ENCODE data around the gene TTI1.

TTI1 gene

GRCh38 chr20:37940858-37941257 lies 92.4 kb downstream of the TTI1 start:
- H3K27ac ChIP-seq (ENCODE audit: low read depth, low read length, poor library complexity, severe bottlenecking): no peak overlapping the region
- H2AFZ ChIP-seq (ENCODE audit: low read length): no peak overlapping the region
- H3K4me3 ChIP-seq (ENCODE audit: low read depth, low read length, poor library complexity, severe bottlenecking): no peak overlapping the region
- H3K9me3 ChIP-seq (ENCODE audit: low read length): no peaks in the 10 kb centered on the region
- H3K4me1 ChIP-seq (ENCODE audit: insufficient read depth, low read length, severe bottlenecking): peaks cover 7% of the 10 kb centered on the region
- H3K9ac ChIP-seq (ENCODE audit: low read length): no peak overlapping the region
- H3K79me2 ChIP-seq (ENCODE audit: insufficient read depth, low read length): no peaks in the 10 kb centered on the region
- no peaks in the 10 kb centered on the region; the same call in 1 of the 2 replicates for H3K27me3 ChIP-seq (ENCODE audit: insufficient read depth, low read length)
- no peaks in the 10 kb centered on the region for H3F3A ChIP-seq (ENCODE audit: insufficient read depth, low read length)
- TF ChIP-seq CTCF (IDR thresholded peaks at IDR 0.05; ENCODE audit: low read length) (no peak), EZH2 (IDR thresholded peaks at IDR 0.05; ENCODE audit: borderline replicate concordance, low read length) (no peak)
- H4K20me1 ChIP-seq (ENCODE audit: insufficient read depth, low read length): no peaks in the 10 kb centered on the region
- H3K36me3 ChIP-seq (ENCODE audit: insufficient read depth, low read length): no peaks in the 10 kb centered on the region
- no peaks in the 10 kb centered on the region for H3K9me2 ChIP-seq (ENCODE audit: low read depth, low read length)
- H3K4me2 ChIP-seq (ENCODE audit: low read length): no peak overlapping the region

DNA sequence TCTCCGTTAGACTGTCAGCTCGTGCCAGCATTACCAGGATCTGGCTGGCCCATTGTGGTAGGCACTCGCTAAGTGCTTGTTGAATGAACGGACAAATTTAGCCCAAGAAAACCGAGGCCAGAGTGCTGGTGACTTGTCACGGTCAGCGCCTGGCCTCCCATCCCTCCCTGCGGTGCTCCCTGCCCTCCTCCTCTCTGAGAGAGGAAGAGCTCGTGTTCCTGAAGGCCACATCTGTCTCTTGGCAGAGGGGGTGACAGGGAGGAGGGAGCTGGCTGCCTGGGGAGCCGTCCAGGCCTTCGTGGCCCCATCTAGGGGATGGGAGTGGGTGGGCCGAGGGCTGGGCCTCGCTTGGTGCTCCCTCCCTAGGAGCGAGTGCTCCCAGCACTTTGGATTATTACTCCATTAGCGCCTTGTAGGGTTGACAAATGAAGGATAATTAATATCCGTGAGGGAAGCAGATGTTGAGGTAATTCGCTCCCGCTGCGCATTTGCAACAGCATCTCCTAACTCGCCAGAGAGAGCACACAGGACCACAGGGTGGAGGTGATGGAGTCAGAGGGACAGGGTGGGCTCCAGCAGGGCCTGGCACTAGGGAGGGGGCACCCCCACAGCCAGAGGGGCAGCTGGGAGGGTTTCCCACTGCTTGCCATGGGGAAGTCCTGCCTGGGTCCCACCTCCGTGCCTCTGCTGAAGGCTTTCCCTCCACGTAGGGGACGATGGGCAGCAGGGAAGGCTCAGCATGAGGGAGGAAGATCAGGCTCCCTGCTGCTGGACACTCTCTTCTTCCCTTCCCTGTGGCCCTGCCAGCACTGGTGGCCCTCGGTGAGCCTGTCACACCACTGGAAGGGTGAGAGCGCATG lies 93.3 kb downstream of the TTI1 start:
- no peak overlapping the region for H3K4me3 ChIP-seq (ENCODE audit: low read depth, low read length, poor library complexity, severe bottlenecking)

DNA sequence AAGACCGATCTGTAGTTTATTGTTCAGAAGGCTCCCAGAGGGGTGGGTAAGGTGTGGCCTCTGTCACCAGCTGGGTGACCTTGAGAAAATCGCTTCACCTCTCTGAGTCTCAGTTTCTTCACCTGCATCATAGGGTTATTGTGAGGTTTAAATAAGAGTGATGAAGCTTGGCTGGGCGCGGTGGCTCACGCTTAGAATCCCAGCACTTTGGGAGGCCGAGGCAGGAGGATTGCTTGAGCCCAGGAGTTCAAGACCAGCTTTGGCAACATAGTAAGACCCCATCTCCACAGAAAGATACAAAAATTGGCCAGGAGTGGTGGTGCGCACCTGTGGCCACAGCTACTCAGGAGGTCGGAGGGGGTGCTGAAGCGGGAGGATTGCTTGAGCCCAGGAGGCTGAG lies 94.3 kb downstream of the TTI1 start:
- Histone ChIP-seq H3F3A (ENCODE audit: insufficient read depth, low read length) (no peaks in the 10 kb centered on the region), H3K4me2 (ENCODE audit: low read length) (no peak overlapping the region)
- TF ChIP-seq CTCF (IDR thresholded peaks at IDR 0.05; ENCODE audit: low read length) (no peak), EZH2 (IDR thresholded peaks at IDR 0.05; ENCODE audit: borderline replicate concordance, low read length) (no peak)

More for the DNA sequence above, 93.3 kb downstream of the TTI1 start:
- H3F3A ChIP-seq (ENCODE audit: insufficient read depth, low read length): no peaks in the 10 kb centered on the region
- H3K4me1 ChIP-seq (ENCODE audit: insufficient read depth, low read length, severe bottlenecking): peaks cover 7% of the 10 kb centered on the region
- H4K20me1 ChIP-seq (ENCODE audit: insufficient read depth, low read length): no peaks in the 10 kb centered on the region
- H3K4me2 ChIP-seq (ENCODE audit: low read length): no peak overlapping the region
- H3K9me2 ChIP-seq (ENCODE audit: low read depth, low read length): no peaks in the 10 kb centered on the region
- H3K9me3 ChIP-seq (ENCODE audit: low read length): no peaks in the 10 kb centered on the region
- H3K27me3 ChIP-seq (ENCODE audit: insufficient read depth, low read length): no peaks in the 10 kb centered on the region; the same call in 1 of the 2 replicates
- no peaks in the 10 kb centered on the region for H3K36me3 ChIP-seq (ENCODE audit: insufficient read depth, low read length)
- H3K79me2 ChIP-seq (ENCODE audit: insufficient read depth, low read length): no peaks in the 10 kb centered on the region
- H3K9ac ChIP-seq (ENCODE audit: low read length): no peak overlapping the region
- TF ChIP-seq CTCF (IDR thresholded peaks at IDR 0.05; ENCODE audit: low read length): no peak
- no peak for TF ChIP-seq EZH2 (IDR thresholded peaks at IDR 0.05; ENCODE audit: borderline replicate concordance, low read length)
- no peak overlapping the region for H3K27ac ChIP-seq (ENCODE audit: low read depth, low read length, poor library complexity, severe bottlenecking)
- no peak overlapping the region for H2AFZ ChIP-seq (ENCODE audit: low read length)

More for the DNA sequence above, 94.3 kb downstream of the TTI1 start:
- H3K4me1 ChIP-seq (ENCODE audit: insufficient read depth, low read length, severe bottlenecking): peaks cover 7% of the 10 kb centered on the region
- no peaks in the 10 kb centered on the region for H3K36me3 ChIP-seq (ENCODE audit: insufficient read depth, low read length)
- H3K4me3 ChIP-seq (ENCODE audit: low read depth, low read length, poor library complexity, severe bottlenecking): no peak overlapping the region
- H3K27ac ChIP-seq (ENCODE audit: low read depth, low read length, poor library complexity, severe bottlenecking): no peak overlapping the region
- H3K9me2 ChIP-seq (ENCODE audit: low read depth, low read length): no peaks in the 10 kb centered on the region
- no peak overlapping the region for H3K9ac ChIP-seq (ENCODE audit: low read length)
- H4K20me1 ChIP-seq (ENCODE audit: insufficient read depth, low read length): no peaks in the 10 kb centered on the region
- H3K27me3 ChIP-seq (ENCODE audit: insufficient read depth, low read length): no peaks in the 10 kb centered on the region; the same call in 1 of the 2 replicates
- H3K9me3 ChIP-seq (ENCODE audit: low read length): no peaks in the 10 kb centered on the region
- no peaks in the 10 kb centered on the region for H3K79me2 ChIP-seq (ENCODE audit: insufficient read depth, low read length)
- no peak overlapping the region for H2AFZ ChIP-seq (ENCODE audit: low read length)
